Measurements from ENCODE around the gene PDIA4. TPM values are rescaled to one million over a fixed set of nuclear protein-coding genes. Genes with fewer than 3 reads are reported as not detected.
A peak's percentile ranks its signal among the peaks of the same experiment; 100 is the strongest.

The PDIA4 gene
- total and polyA plus RNA-seq, 4 donors, result 80.2 to 123 (median 85.5) TPM

DNA sequence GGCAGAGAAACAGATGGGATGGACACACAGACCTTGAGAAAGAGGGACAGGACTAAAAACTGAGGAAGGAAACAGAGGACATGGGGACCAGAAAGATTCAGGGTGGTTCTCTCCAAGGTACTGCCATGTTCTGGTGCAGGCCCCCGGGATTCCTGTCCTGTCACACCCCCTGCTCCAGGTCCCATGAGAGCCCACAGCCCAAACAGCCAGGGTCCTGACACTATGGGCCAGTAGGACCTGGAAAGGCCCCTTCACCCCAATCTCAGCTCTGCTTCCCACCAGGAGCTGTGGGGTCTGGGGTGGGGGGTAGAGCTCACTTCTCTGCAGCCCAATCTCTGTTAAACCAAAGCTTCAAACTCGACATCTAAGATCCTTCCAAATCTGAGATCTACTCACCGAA lies 21.2 kb downstream of the PDIA4 start:
- DNase-seq (ENCODE audit: low read depth in 4 of 6, low spot score in 6 of 6), result no peak
- peaks cover 6% of the 10 kb centered on the region for H3K4me1 ChIP-seq (ENCODE audit: control insufficient read depth, insufficient read depth, low read length)
- no CpG with 5 or more reads among the region's 3 CpGs for WGBS (ENCODE audit: insufficient coverage)
- H3K27me3 ChIP-seq (ENCODE audit: control insufficient read depth, insufficient read depth, low read length), result no peaks in the 10 kb centered on the region
- no peak overlapping the region for H3K27ac ChIP-seq (ENCODE audit: low read depth, low read length)
- H3K4me3 ChIP-seq (ENCODE audit: low read depth, low read length), result no peak overlapping the region
- H3K36me3 ChIP-seq (ENCODE audit: control insufficient read depth, insufficient read depth, low read length), result peaks cover 98% of the 10 kb centered on the region
- H3K9me3 ChIP-seq (ENCODE audit: control insufficient read depth, insufficient read depth, low read length), result no peaks in the 10 kb centered on the region

DNA sequence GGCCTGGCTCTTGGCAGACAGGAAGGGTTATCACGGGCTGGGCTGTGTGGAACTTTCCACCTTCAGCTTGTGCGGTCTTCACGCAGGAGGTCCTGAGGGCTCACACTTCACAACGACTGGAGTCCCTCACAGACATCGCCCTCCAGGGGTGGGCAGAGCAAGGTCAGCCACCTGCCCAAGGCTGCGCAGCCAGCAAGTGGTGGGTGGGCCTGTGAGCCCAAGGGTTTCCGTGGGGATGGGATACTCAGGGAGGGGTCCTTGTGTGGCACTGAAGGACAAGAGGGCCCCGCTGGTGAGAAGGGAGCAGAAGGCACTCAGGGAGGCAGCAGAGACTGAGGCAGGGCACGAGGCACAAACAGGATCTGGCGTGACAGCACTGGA lies 22.0 kb downstream of the PDIA4 start:
- Histone ChIP-seq H3K4me1 (ENCODE audit: control insufficient read depth, insufficient read depth, low read length) (peaks cover 6% of the 10 kb centered on the region), H3K4me3 (ENCODE audit: low read depth, low read length) (no peak overlapping the region), H3K36me3 (ENCODE audit: control insufficient read depth, insufficient read depth, low read length) (peaks cover 98% of the 10 kb centered on the region), H3K9me3 (ENCODE audit: control insufficient read depth, insufficient read depth, low read length) (no peaks in the 10 kb centered on the region), H3K27me3 (ENCODE audit: control insufficient read depth, insufficient read depth, low read length) (no peaks in the 10 kb centered on the region), H3K27ac (ENCODE audit: low read depth, low read length) (no peak overlapping the region)
- DNase-seq (ENCODE audit: low read depth in 4 of 6, low spot score in 6 of 6), result no peak
- WGBS (ENCODE audit: insufficient coverage), result 93% methylated on average over 9 of the region's 10 CpGs

GRCh38 chr7:149005427-149006344 lies 22.6 kb downstream of the PDIA4 start:
- no peaks in the 10 kb centered on the region for H3K27me3 ChIP-seq (ENCODE audit: control insufficient read depth, insufficient read depth, low read length)
- peak in 4 of 6 donors; percentile 47 to 86 (median 70) for DNase-seq (ENCODE audit: low read depth in 4 of 6, low spot score in 6 of 6)
- no peaks in the 10 kb centered on the region for H3K9me3 ChIP-seq (ENCODE audit: control insufficient read depth, insufficient read depth, low read length)
- no peak overlapping the region for H3K4me3 ChIP-seq (ENCODE audit: low read depth, low read length)
- H3K4me1 ChIP-seq (ENCODE audit: control insufficient read depth, insufficient read depth, low read length), result peaks cover 6% of the 10 kb centered on the region
- WGBS (ENCODE audit: insufficient coverage), result 47% methylated on average over 17 of the region's 20 CpGs
- peaks cover 93% of the 10 kb centered on the region for H3K36me3 ChIP-seq (ENCODE audit: control insufficient read depth, insufficient read depth, low read length)
- no peak overlapping the region for H3K27ac ChIP-seq (ENCODE audit: low read depth, low read length)

- H3K9me3 ChIP-seq (ENCODE audit: control insufficient read depth, insufficient read depth, low read length), result no peaks in the 10 kb centered on the region
- H3K4me3 ChIP-seq (ENCODE audit: low read depth, low read length), result no peak overlapping the region
- DNase-seq (ENCODE audit: low read depth in 4 of 6, low spot score in 6 of 6), result no peak
- peaks cover 6% of the 10 kb centered on the region for H3K4me1 ChIP-seq (ENCODE audit: control insufficient read depth, insufficient read depth, low read length)
- no peak overlapping the region for H3K27ac ChIP-seq (ENCODE audit: low read depth, low read length)
- no peaks in the 10 kb centered on the region for H3K27me3 ChIP-seq (ENCODE audit: control insufficient read depth, insufficient read depth, low read length)
- peaks cover 83% of the 10 kb centered on the region for H3K36me3 ChIP-seq (ENCODE audit: control insufficient read depth, insufficient read depth, low read length)
- 86% methylated on average over 28 of the region's 28 CpGs for WGBS (ENCODE audit: insufficient coverage)
Observed at GRCh38 chr7:149004405-149005370, 23.6 kb downstream of the PDIA4 start.

DNA sequence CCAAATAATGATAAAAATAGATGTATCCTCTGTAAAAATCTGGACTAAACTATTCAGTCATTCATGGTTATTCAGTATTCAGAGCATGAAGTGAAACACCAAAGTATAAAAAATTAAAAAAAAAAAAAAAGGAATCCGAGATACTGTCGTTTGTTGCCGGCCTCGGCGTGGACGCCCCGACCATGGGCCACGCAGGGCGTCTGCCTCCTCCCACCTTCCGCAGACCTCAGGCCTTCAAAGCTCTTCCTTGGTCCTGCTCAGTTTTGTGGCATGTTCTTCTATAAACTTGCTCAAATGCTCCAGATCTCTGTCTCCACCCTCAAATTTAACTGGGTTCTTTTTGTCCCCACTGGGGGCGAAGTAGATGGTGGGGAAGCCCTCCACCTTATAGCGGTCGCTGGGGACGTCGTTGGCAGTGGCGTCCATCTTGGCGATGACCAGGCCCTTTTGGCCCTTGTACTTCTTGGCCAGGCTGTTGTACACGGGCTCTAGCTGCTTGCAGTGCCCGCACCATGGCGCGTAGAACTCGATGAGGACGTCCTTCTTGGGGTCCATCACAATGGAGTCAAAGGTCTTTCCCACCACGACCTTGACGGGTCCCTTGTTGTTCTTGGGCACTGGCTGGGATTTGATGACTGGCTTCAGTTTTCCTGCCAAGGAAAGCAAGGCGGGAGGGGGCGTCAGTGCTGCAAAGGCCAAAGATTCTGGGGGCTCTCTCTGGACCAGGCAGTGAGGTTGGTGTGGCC lies 24.6 kb downstream of the PDIA4 start:
- DNase-seq (ENCODE audit: low read depth in 4 of 6, low spot score in 6 of 6), result no peak
- peaks cover 6% of the 10 kb centered on the region for H3K4me1 ChIP-seq (ENCODE audit: control insufficient read depth, insufficient read depth, low read length)
- no peak overlapping the region for H3K27ac ChIP-seq (ENCODE audit: low read depth, low read length)
- H3K36me3 ChIP-seq (ENCODE audit: control insufficient read depth, insufficient read depth, low read length), result peaks cover 74% of the 10 kb centered on the region
- no peaks in the 10 kb centered on the region for H3K9me3 ChIP-seq (ENCODE audit: control insufficient read depth, insufficient read depth, low read length)
- 95% methylated on average over 26 of the region's 27 CpGs for WGBS (ENCODE audit: insufficient coverage)
- H3K27me3 ChIP-seq (ENCODE audit: control insufficient read depth, insufficient read depth, low read length), result no peaks in the 10 kb centered on the region
- H3K4me3 ChIP-seq (ENCODE audit: low read depth, low read length), result no peak overlapping the region

DNA sequence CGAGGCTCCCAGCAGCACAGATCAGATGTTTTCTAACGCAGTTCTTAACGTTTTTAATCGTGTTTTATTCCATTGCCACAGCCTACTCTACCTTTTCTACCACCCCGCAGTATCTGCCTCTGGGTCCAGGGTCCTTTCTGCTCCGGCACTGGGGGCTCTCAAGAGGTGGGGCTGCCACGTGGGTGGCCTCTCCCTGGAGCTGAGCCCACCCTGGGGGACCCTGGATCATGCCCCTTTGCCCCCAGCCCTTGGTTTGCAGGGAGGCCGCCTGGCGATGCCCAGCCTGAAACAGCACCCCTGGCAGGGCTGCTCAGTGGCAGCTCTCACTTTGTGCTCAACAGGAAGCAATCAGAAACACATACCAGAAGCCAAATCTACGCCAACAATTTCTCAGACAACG lies 25.3 kb downstream of the PDIA4 start:
- Histone ChIP-seq H3K27me3 (ENCODE audit: control insufficient read depth, insufficient read depth, low read length) (no peaks in the 10 kb centered on the region), H3K4me3 (ENCODE audit: low read depth, low read length) (no peak overlapping the region), H3K27ac (ENCODE audit: low read depth, low read length) (no peak overlapping the region), H3K9me3 (ENCODE audit: control insufficient read depth, insufficient read depth, low read length) (no peaks in the 10 kb centered on the region), H3K4me1 (ENCODE audit: control insufficient read depth, insufficient read depth, low read length) (peaks cover 6% of the 10 kb centered on the region), H3K36me3 (ENCODE audit: control insufficient read depth, insufficient read depth, low read length) (peaks cover 67% of the 10 kb centered on the region)
- WGBS (ENCODE audit: insufficient coverage), result 89% methylated on average over 9 of the region's 11 CpGs
- DNase-seq (ENCODE audit: low read depth in 4 of 6, low spot score in 6 of 6), result no peak

GRCh38 chr7:149002604-149003003 lies 25.7 kb downstream of the PDIA4 start:
- Histone ChIP-seq H3K36me3 (ENCODE audit: control insufficient read depth, insufficient read depth, low read length) (peaks cover 62% of the 10 kb centered on the region), H3K27ac (ENCODE audit: low read depth, low read length) (no peak overlapping the region), H3K9me3 (ENCODE audit: control insufficient read depth, insufficient read depth, low read length) (no peaks in the 10 kb centered on the region), H3K27me3 (ENCODE audit: control insufficient read depth, insufficient read depth, low read length) (no peaks in the 10 kb centered on the region), H3K4me1 (ENCODE audit: control insufficient read depth, insufficient read depth, low read length) (peaks cover 6% of the 10 kb centered on the region), H3K4me3 (ENCODE audit: low read depth, low read length) (no peak overlapping the region)
- WGBS (ENCODE audit: insufficient coverage), result 88% methylated on average over 8 of the region's 13 CpGs
- no peak for DNase-seq (ENCODE audit: low read depth in 4 of 6, low spot score in 6 of 6)

DNA sequence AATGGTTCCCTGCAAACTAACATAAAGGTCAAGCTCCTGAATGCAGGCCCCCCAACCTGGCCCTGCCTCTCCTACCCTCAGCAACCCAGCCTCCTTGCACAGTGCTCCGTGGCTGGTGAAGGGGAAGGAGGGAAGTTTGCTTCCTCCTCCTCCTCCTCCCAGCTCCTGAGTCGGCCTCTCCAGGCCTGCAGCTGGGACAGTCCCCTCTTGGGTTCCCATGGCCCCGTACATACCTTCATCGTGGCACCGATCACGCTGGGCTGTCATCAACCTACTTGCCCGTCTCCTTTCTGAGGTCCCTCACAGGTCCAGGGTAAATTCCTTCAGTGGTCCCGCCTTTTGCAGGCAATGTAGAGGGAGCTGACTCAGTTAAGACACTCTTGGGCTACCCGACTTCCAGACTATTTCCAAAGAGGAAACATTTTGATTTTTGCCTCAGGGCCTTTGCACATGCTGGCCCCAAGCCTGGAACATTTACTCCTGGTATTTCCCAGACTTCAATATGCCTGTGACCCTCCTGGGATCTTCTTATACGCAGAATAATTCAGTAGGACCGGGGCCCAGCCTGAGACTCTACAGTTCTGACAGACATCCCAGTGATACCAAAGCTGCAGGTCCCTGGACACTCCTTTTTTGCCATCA lies 26.8 kb downstream of the PDIA4 start:
- 87% methylated on average over 10 of the region's 11 CpGs for WGBS (ENCODE audit: insufficient coverage)
- Histone ChIP-seq H3K27me3 (ENCODE audit: control insufficient read depth, insufficient read depth, low read length) (no peaks in the 10 kb centered on the region), H3K27ac (ENCODE audit: low read depth, low read length) (no peak overlapping the region), H3K4me3 (ENCODE audit: low read depth, low read length) (no peak overlapping the region), H3K4me1 (ENCODE audit: control insufficient read depth, insufficient read depth, low read length) (peaks cover 6% of the 10 kb centered on the region), H3K36me3 (ENCODE audit: control insufficient read depth, insufficient read depth, low read length) (peaks cover 52% of the 10 kb centered on the region), H3K9me3 (ENCODE audit: control insufficient read depth, insufficient read depth, low read length) (no peaks in the 10 kb centered on the region)
- DNase-seq (ENCODE audit: low read depth in 4 of 6, low spot score in 6 of 6), result no peak

DNA sequence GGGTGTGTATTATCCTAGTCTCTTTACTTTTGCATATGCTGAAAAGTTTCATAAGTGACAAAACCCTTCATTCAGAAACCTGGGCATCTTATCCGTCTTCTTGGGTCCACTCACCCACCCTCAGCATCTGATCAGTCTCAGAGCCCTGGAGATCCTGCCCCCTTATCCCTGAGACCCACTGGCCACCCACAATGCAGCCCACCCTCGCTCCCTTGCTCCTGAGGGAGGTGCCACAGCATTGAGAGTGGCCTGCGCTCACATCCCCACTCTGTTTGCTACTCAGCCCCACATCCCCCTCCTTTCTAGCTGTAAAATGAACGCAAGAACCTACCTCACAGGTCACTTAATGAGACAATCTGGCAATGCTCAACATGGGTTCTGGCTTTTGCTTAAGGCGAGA lies 27.3 kb downstream of the PDIA4 start:
- Histone ChIP-seq H3K27me3 (ENCODE audit: control insufficient read depth, insufficient read depth, low read length) (no peaks in the 10 kb centered on the region), H3K4me3 (ENCODE audit: low read depth, low read length) (no peak overlapping the region), H3K36me3 (ENCODE audit: control insufficient read depth, insufficient read depth, low read length) (peaks cover 46% of the 10 kb centered on the region), H3K9me3 (ENCODE audit: control insufficient read depth, insufficient read depth, low read length) (no peaks in the 10 kb centered on the region), H3K4me1 (ENCODE audit: control insufficient read depth, insufficient read depth, low read length) (peaks cover 6% of the 10 kb centered on the region), H3K27ac (ENCODE audit: low read depth, low read length) (no peak overlapping the region)
- DNase-seq (ENCODE audit: low read depth in 4 of 6, low spot score in 6 of 6), result no peak
- whole genome bisulfite sequencing (ENCODE audit: insufficient coverage), result 80% methylated on average over 5 of the region's 5 CpGs
